Stimulated activated naive B cell treated with anti-CD40 and anti-IgM and Interleukin-4, amounts not matched to agents 10 μg/mL and 1 μg/mL and 100 μg/mL, for 72 hours (primary cell): Measurements from ENCODE around the gene ZFPM1.

Source experiments
- ATAC-seq, 2 donors: fragments of 150-1000 bp; cut with Tn5 transposase; replicated peaks; 2 replicates each; pipeline ENCODE4 v1.10.0; 2021; ENCODE audit warnings: moderate library complexity in 1 of 2
- DNase-seq: peaks from one replicate; pipeline ENCODE4 v3.0.0; 2021
- H3K27ac Mint-ChIP-seq: one replicate; pipeline ENCODE4 v1.8.0; 2022; ENCODE audit warnings: mild to moderate bottlenecking, mixed read lengths
- H3K27me3 Mint-ChIP-seq, 2 donors: one replicate each; pipeline ENCODE4 v1.8.0; 2022; ENCODE audit warnings: mixed read lengths in 2 of 2
- H3K36me3 Mint-ChIP-seq, 2 donors: one replicate each; pipeline ENCODE4 v1.8.0; 2022; ENCODE audit warnings: mixed read lengths in 2 of 2, mild to moderate bottlenecking in 1 of 2
- H3K4me1 Mint-ChIP-seq, 2 donors: one replicate each; pipeline ENCODE4 v1.8.0; 2022; ENCODE audit warnings: mixed read lengths in 2 of 2, mild to moderate bottlenecking in 1 of 2
- H3K4me3 Mint-ChIP-seq, 2 donors: one replicate each; pipeline ENCODE4 v1.8.0; 2022; ENCODE audit warnings: mild to moderate bottlenecking in 2 of 2, mixed read lengths in 2 of 2, moderate library complexity in 1 of 2
- H3K9me3 Mint-ChIP-seq, 2 donors: one replicate each; pipeline ENCODE4 v1.8.0; 2022; ENCODE audit warnings: mixed read lengths in 2 of 2, mild to moderate bottlenecking in 1 of 2

Gene ZFPM1

DNA sequence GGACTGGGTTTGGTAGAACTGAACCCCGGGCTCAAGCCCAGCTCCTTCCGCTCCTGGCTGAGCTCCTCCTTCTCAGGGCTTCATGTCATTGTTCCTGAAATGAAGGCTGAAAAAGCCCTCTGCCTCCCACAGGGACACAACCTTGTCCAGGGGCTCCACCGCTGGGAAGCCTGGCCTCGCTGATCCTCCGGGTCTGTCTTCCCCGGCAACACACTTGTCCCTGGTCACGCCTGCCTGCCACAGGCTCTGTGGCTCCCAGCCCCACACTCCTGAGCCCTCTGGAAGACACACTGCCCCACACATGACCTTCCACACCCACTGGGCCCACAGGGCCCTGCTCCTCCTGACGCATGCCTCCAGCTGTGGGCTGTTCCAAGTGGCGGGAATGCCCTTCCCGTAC lies 99.1 kb downstream of the ZFPM1 start:
- Mint-ChIP-seq H3K36me3 (peaks cover 6% of the 10 kb centered on the region in 2 donors), H3K27ac (no peak overlapping the region), H3K27me3 (peaks cover 22 to 33% of the 10 kb centered on the region in 2 donors), H3K9me3 (peaks cover 3 to 7% of the 10 kb centered on the region in 2 donors), H3K4me3 (no peak overlapping the region), H3K4me1 (peaks cover 8 to 18% of the 10 kb centered on the region in 2 donors)
- ATAC-seq (no peak), DNase-seq (no peak)

DNA sequence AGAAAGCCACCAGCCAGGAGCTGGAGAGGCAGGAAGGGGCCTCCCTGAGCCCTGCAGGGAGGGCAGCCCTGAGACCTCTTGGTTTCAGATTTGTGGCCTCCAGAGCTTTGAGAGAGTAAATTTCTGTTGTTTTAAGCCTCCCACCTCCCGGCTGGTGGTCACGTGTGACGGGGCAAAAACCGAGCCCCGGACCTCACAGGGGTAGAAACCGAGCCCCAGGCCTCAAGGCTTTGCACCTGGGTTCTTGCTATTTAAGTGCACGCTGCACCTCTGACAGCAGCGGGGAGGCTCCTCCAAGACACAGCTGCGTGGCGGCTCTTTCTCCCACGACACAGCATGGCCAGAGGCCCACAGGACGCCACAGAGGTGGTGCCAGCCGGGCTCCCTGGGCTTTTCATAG lies 99.7 kb downstream of the ZFPM1 start:
- Mint-ChIP-seq H3K4me3 (no peak overlapping the region), H3K4me1 (peaks cover 8 to 18% of the 10 kb centered on the region in 2 donors), H3K27me3 (peaks cover 25 to 37% of the 10 kb centered on the region in 2 donors), H3K9me3 (peaks cover 5 to 7% of the 10 kb centered on the region in 2 donors), H3K36me3 (peaks cover 6% of the 10 kb centered on the region in 2 donors), H3K27ac (no peak overlapping the region)
- ATAC-seq (no peak), DNase-seq (no peak)

DNA sequence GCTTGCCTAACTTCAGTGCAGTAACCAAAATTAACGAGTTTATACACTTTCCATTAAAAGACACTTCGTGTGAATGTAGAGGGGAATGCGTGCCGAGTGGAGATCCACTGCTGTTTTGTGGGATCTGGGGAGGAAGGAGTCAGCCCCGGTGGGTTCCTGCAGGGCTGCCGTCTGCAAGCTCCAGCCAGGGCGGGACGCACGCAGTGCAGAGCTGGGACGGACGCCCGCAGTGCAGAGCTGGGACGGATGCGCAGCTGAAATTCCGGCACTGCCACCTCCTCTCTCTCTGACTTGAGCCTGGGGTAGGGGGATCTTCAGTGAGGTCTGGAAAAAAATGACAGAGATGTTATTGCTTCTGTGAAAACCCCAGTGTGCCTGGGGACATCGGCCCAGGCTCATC lies 100.7 kb downstream of the ZFPM1 start:
- ATAC-seq (no peak), DNase-seq (no peak)
- Mint-ChIP-seq H3K27me3 (peaks cover 26 to 39% of the 10 kb centered on the region in 2 donors), H3K9me3 (peaks cover 5 to 7% of the 10 kb centered on the region in 2 donors), H3K4me1 (peaks cover 9 to 19% of the 10 kb centered on the region in 2 donors), H3K27ac (no peak overlapping the region), H3K4me3 (no peak overlapping the region), H3K36me3 (peaks cover 6% of the 10 kb centered on the region in 2 donors)

DNA sequence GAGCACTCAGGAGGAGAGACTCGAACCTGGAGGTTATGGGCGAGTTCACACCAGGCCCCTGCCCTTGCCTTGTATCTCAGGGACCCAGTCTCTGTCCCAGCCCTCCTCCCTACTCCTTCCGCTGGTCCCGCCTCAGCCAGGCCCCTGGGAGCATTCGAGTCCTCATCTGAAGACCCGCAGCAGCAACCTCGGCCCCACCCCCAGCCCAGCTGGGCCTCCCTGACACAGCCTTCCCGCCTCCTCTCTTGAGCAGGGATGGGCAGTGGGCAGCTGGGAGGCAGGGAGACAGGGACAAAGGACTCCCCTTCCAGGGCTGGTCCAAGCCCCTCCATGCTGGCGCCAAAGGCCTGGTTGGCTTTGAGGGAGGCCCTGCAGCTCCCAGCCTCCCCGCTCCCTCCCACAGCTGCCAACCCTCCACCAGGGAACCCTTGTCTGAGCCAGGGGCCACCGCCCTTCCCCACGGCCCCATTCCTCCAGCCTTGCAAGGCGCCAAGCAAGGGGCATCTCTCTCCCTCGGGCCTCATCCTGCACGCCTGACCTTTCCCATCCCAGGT lies 101.7 kb downstream of the ZFPM1 start:
- H3K4me1 Mint-ChIP-seq: peaks cover 11 to 22% of the 10 kb centered on the region in 2 donors
- DNase-seq (no peak), ATAC-seq (no peak)
- peaks cover 6% of the 10 kb centered on the region in 2 donors for H3K36me3 Mint-ChIP-seq
- H3K27me3 Mint-ChIP-seq: peaks cover 29 to 45% of the 10 kb centered on the region in 2 donors
- H3K4me3 Mint-ChIP-seq: no peak overlapping the region
- no peak overlapping the region for H3K27ac Mint-ChIP-seq
- peaks cover 5 to 7% of the 10 kb centered on the region in 2 donors for H3K9me3 Mint-ChIP-seq

DNA sequence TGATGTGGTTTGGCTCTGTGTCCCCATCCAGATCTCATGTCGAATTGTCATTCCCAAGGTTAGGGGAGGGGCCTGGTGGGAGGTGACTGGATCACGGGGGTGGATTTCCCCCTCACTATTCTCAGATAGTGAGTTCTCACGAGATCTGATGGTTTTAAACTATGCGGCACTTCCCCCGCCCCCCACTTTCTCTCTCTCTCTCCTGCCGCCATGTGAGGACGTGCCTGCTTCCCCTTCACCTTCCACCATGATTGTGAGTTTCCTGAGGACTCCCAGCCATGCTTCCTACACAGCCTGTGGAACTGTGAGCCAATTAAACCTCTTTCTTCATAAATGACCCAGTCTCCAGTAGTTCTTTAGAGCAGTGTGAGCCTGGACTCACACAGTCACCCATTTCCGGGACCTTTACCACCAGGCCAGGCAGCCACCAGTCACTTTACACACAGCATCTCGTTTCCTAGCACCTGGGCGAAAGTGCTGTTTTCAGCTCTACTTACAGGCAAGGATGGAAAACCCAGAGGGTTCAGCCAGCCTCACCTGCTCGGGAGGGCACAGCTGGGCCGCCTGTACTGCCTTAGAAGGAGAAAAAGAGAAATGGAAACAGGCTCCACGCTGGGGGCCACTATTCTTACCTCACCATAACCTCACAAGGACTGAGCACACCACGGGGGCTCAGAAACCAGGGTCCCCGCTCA lies 103.4 kb downstream of the ZFPM1 start:
- H3K4me3 Mint-ChIP-seq: no peak overlapping the region
- H3K27ac Mint-ChIP-seq: no peak overlapping the region
- peaks cover 29 to 57% of the 10 kb centered on the region in 2 donors for H3K27me3 Mint-ChIP-seq
- no peak for ATAC-seq
- H3K36me3 Mint-ChIP-seq: peaks cover 6% of the 10 kb centered on the region in 2 donors
- H3K4me1 Mint-ChIP-seq: peaks cover 7 to 8% of the 10 kb centered on the region in 2 donors
- peaks cover 5 to 7% of the 10 kb centered on the region in 2 donors for H3K9me3 Mint-ChIP-seq
- DNase-seq: no peak

DNA sequence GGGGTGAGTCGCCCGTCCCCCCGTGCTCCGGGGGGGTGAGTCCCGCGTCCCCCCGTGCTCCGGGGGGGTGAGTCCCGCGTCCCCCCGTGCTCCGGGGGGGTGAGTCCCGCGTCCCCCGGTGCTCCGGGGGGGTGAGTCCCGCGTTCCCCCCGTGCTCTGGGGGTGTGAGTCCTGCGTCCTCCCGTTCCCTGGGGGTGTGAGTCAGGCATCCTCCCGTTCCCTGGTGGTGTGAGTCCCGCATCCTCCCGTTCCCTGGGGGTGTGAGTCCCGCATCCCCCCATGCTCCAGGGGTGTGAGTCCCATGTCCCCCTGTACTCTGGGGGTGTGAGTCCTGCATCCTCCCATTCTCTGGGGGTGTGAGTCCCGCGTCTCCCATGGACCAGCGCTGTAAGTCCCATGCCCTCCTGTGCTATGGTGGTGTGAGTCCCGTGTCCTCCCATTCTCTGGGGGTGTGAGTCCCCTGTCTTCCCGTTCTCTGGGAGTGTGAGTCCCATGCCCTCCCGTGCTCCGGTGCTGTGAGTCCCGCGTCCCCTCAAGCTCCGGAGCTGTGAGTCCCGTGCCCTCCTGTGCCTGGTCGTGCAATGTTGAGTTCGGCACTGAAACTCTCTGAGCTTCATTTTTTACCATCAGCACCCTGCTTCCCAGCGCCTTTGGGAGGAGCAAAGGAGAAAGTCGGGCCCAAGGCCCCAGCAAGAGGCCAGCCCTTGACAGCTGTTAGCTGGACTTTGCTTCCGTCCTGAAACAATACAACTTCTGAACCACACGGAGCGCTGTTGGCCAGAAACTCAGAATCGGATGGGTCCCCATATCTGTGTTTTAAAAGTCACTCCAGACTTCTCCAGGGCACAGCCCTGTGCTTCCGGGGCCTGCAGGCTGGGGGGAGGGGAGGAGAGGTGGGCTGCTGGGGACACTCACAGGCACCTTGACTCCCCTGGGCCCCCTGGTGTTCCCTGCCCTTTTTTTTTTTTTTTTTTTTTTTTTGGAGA lies 105.7 kb downstream of the ZFPM1 start:
- Mint-ChIP-seq H3K4me1 (peaks cover 9 to 10% of the 10 kb centered on the region in 2 donors), H3K27ac (peak overlapping the region; percentile 79), H3K4me3 (no peak overlapping the region), H3K9me3 (peaks cover 5 to 7% of the 10 kb centered on the region in 2 donors), H3K27me3 (peaks cover 25 to 51% of the 10 kb centered on the region in 2 donors), H3K36me3 (peaks cover 6% of the 10 kb centered on the region in 2 donors)
- DNase-seq: no peak
- ATAC-seq: peak; percentile 73 to 77

DNA sequence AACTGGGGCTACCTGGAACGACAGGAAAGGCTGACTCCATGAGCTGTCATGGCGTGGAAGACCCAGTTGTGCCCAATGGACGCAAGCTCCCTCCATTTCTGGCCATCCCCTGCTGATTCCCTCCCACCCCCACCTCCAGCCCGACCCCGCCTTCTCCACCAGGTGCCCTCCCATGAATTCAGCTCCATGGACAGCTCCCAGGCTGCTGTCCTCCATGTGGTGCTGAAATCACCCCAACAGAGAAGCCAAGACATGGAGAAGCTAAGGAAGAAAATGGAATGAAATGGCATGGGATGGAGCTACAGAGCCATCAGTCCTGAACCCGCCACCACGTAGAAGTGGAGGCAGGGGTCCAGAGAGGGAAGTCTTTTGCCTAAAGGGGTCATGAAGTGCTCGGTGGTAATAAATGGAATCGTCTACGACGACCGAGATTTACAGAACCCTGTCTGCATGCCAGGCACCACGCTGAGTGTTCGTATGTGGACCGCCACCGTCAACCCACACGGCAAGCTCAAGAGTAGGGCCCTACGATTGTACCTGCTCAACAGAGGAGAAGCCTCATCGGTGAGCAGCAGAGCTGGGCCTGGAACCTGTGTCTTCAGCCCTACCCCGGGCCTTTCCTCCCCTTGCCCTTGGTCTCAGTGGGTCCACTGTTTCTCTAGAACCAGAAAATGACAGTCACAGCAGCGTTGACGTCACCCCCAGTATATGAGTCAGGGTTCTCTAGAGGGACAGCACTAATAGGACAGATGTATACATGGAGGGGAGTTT lies 107.8 kb downstream of the ZFPM1 start:
- no peak for DNase-seq
- Mint-ChIP-seq H3K4me1 (peaks cover 12% of the 10 kb centered on the region in 2 donors), H3K36me3 (peaks cover 6% of the 10 kb centered on the region in 2 donors), H3K27ac (no peak overlapping the region), H3K9me3 (peaks cover 5 to 7% of the 10 kb centered on the region in 2 donors), H3K4me3 (no peak overlapping the region), H3K27me3 (peaks cover 16 to 34% of the 10 kb centered on the region in 2 donors)
- peak; percentile 27 to 65 for ATAC-seq

DNA sequence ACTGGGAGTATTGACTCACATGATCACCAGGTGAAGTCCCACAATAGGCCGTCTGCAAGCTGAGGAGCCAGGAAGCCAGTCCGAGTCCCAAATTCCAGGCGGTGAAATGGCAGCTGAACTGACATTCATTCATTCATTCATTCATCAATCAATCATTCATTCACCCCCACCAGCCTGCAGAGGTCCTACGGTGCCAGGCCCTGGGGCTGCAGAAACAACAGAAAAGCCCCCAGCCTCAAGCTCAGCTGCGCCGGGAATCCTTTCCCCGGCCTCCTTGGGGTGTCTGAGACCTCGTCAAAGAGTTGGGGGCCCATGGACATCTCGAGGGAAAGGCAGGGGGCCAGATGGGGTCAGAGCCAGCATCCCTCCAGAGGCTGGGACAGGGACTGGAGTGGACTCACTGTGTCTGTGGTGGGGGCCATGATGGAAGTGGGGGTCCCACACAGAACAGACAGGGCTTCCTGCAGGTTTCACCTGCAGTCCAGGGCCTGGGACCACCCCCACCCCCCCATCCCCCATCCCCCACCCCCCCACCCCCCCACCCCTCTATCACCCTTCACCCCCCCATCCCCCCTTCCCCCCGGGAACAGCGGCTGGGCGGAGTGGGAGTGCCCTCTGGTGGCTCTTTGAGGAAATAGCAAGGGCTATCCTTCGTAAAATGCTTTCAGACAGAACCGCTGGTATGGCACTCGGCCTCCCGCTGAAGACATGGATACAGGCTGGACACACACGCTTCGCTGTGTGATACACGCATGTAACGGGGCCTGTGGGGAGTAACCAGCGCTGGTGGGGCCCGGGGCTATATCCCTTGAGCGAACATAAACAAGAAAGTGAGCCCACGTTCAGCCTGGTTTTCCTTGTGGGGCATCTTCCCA lies 108.6 kb downstream of the ZFPM1 start:
- Mint-ChIP-seq H3K27me3 (peaks cover 9 to 26% of the 10 kb centered on the region in 2 donors), H3K27ac (no peak overlapping the region), H3K9me3 (peaks cover 0 to 2% of the 10 kb centered on the region in 2 donors), H3K36me3 (peaks cover 0 to 2% of the 10 kb centered on the region in 2 donors), H3K4me3 (peak overlapping the region in 1 of 2 donors; percentile 19), H3K4me1 (peaks cover 16 to 20% of the 10 kb centered on the region in 2 donors)
- ATAC-seq (peak; percentile 39 to 43), DNase-seq (no peak)

DNA sequence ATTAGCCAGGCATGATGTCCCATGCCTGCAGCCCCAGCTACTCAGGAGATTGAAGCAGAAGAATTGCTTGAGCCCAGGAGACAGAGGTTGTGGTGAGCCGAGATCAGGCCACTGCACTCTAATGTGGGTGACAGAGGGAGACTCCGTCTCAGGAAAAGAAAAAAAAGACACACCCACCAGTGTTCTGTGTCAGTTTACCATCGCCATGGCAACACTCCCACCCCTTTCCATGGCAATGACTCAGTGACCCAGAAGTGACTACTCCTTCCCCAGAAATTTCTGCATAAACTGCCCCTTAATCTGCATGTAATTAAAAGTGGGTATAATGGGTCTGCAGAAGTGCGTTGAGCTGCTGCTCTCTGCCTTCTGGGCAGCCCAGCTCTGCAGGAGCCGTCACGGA lies 113.1 kb downstream of the ZFPM1 start:
- DNase-seq: no peak
- H3K36me3 Mint-ChIP-seq: no peaks in the 10 kb centered on the region
- ATAC-seq: no peak

DNA sequence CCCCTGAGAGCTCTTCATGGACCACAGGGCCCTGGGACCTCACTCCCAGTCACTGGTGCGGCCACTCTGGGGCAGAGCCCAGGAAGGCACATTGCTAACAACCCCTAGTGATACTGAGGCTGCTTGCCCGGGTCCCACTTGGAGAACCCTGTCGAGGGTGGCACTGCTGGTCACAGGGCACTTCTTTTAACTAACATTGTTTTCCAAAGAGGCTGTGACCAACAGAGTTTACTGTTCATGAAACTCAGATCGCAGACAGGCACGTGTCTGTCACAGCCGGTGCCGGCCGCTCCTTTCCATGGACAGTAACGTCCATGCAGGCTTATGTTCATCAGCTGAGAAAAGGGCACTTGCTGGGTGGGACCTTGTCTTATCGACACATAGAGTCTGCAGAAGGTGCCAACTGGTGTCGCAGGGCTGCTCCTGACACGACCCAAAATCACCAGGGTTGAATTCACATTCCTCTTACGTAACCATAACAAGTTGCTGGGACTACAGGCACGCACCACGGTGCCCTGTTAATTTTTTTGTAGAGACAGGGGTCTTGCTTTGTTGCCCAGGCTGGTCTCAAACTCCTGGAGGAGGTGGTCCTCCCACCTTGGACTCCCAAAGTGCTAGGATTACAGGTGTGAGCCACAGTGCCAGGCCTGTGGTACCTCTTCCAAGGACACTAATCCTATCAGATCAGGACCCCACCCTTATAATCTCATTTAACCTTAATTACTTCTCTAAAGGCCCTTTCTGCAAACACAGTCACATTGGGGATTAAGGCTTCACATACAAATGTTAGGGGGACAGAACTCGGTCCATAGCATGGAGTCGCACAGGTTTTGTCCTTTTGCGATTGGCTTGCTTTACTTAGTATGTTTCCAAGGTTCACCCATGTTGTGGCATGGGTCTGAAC lies 115.9 kb downstream of the ZFPM1 start:
- Mint-ChIP-seq H3K4me1 (peaks cover 17 to 39% of the 10 kb centered on the region in 2 donors), H3K27me3 (no peaks in the 10 kb centered on the region), H3K36me3 (peaks cover 0 to 3% of the 10 kb centered on the region in 2 donors), H3K27ac (peak overlapping the region; percentile 60), H3K9me3 (no peaks in the 10 kb centered on the region), H3K4me3 (peak overlapping the region; percentile 88 to 94)
- no peak for ATAC-seq
- no peak for DNase-seq

More for the DNA sequence above, 113.1 kb downstream of the ZFPM1 start:
- H3K27me3 Mint-ChIP-seq: no peaks in the 10 kb centered on the region
- H3K4me1 Mint-ChIP-seq: peaks cover 15 to 26% of the 10 kb centered on the region in 2 donors
- no peaks in the 10 kb centered on the region for H3K9me3 Mint-ChIP-seq
- H3K27ac Mint-ChIP-seq: no peak overlapping the region
- H3K4me3 Mint-ChIP-seq: no peak overlapping the region

DNA sequence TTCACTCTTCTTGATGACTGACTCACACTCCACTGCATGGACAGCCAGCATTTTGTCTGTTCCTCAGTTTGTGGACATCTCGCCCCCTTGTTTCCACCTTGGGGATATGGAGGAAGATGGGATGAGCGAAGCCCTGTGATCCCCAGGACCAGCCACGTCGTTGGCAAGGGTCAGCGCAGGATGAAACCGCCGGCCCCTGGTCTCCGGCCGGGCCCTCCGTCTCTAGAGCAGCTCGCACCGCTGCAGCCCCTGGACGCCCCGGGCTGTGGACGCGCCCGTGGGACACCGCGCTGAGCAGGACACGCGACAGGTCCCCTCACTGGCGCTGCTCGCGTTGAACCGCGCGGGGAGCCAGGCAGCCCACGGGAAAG lies 116.5 kb downstream of the ZFPM1 start:
- no peak for DNase-seq
- H3K4me3 Mint-ChIP-seq: peak overlapping the region; percentile 88 to 94
- H3K27me3 Mint-ChIP-seq: no peaks in the 10 kb centered on the region

More for the DNA sequence above, 116.5 kb downstream of the ZFPM1 start:
- Mint-ChIP-seq H3K27ac (peak overlapping the region; percentile 60), H3K36me3 (peaks cover 0 to 3% of the 10 kb centered on the region in 2 donors), H3K4me1 (peaks cover 17 to 39% of the 10 kb centered on the region in 2 donors), H3K9me3 (no peaks in the 10 kb centered on the region)
- peak; percentile 48 to 51 for ATAC-seq
